ENCODE measurements around the gene CPLX4.

CPLX4 gene

GRCh38 chr18:59270689-59271257, 47.7 kb downstream of the CPLX4 start:
- Histone ChIP-seq H3K79me2 (ENCODE audit: control insufficient read depth, low read length) (no peaks in the 10 kb centered on the region), H3K9me2 (replicated peaks; ENCODE audit: control insufficient read depth, low read length) (no peaks in the 10 kb centered on the region), H3K36me3 (ENCODE audit: control insufficient read depth, low read length) (no peaks in the 10 kb centered on the region), H3K4me1 (ENCODE audit: control insufficient read depth, low read length) (no peaks in the 10 kb centered on the region), H3K9me3 (ENCODE audit: control insufficient read depth, insufficient read depth, low read length) (no peaks in the 10 kb centered on the region), H3K4me2 (ENCODE audit: low read length) (no peak overlapping the region), H4K20me1 (ENCODE audit: control insufficient read depth, insufficient read depth, low read depth, low read length) (no peaks in the 10 kb centered on the region), H3K27ac (ENCODE audit: low read depth, low read length) (no peak overlapping the region), H3F3A (ENCODE audit: control insufficient read depth, insufficient read depth) (no peaks in the 10 kb centered on the region), H3K4me3 (ENCODE audit: low read length) (no peak overlapping the region), H3K27me3 (ENCODE audit: control insufficient read depth, low read length) (peaks cover 37% of the 10 kb centered on the region)
- TF ChIP-seq CTCF (IDR thresholded peaks at IDR 0.05; ENCODE audit: low read depth, low read length, poor library complexity, severe bottlenecking) (no peak), EZH2phosphoT487 (IDR thresholded peaks at IDR 0.05; ENCODE audit: borderline replicate concordance, low read length) (no peak)

GRCh38 chr18:59269563-59270119, 48.8 kb downstream of the CPLX4 start:
- H3K79me2 ChIP-seq (ENCODE audit: control insufficient read depth, low read length) = no peaks in the 10 kb centered on the region
- H3K36me3 ChIP-seq (ENCODE audit: control insufficient read depth, low read length) = no peaks in the 10 kb centered on the region
- no peaks in the 10 kb centered on the region for H4K20me1 ChIP-seq (ENCODE audit: control insufficient read depth, insufficient read depth, low read depth, low read length)
- no peak overlapping the region for H3K4me2 ChIP-seq (ENCODE audit: low read length)
- no peaks in the 10 kb centered on the region for H3K4me1 ChIP-seq (ENCODE audit: control insufficient read depth, low read length)
- TF ChIP-seq EZH2phosphoT487 (IDR thresholded peaks at IDR 0.05; ENCODE audit: borderline replicate concordance, low read length) (no peak), CTCF (IDR thresholded peaks at IDR 0.05; ENCODE audit: low read depth, low read length, poor library complexity, severe bottlenecking) (no peak)
- no peaks in the 10 kb centered on the region for H3K9me2 ChIP-seq (replicated peaks; ENCODE audit: control insufficient read depth, low read length)
- H3K4me3 ChIP-seq (ENCODE audit: low read length) = no peak overlapping the region
- H3K9me3 ChIP-seq (ENCODE audit: control insufficient read depth, insufficient read depth, low read length) = no peaks in the 10 kb centered on the region
- no peaks in the 10 kb centered on the region for H3F3A ChIP-seq (ENCODE audit: control insufficient read depth, insufficient read depth)
- H3K27ac ChIP-seq (ENCODE audit: low read depth, low read length) = no peak overlapping the region
- H3K27me3 ChIP-seq (ENCODE audit: control insufficient read depth, low read length) = peaks cover 34% of the 10 kb centered on the region

- Histone ChIP-seq H4K20me1 (ENCODE audit: control insufficient read depth, insufficient read depth, low read depth, low read length) (no peaks in the 10 kb centered on the region), H3K4me1 (ENCODE audit: control insufficient read depth, low read length) (no peaks in the 10 kb centered on the region), H3K36me3 (ENCODE audit: control insufficient read depth, low read length) (no peaks in the 10 kb centered on the region), H3K27me3 (ENCODE audit: control insufficient read depth, low read length) (peaks cover 34% of the 10 kb centered on the region), H3K27ac (ENCODE audit: low read depth, low read length) (no peak overlapping the region), H3K9me3 (ENCODE audit: control insufficient read depth, insufficient read depth, low read length) (no peaks in the 10 kb centered on the region), H3K79me2 (ENCODE audit: control insufficient read depth, low read length) (no peaks in the 10 kb centered on the region), H3K4me3 (ENCODE audit: low read length) (no peak overlapping the region), H3F3A (ENCODE audit: control insufficient read depth, insufficient read depth) (no peaks in the 10 kb centered on the region), H3K9me2 (replicated peaks; ENCODE audit: control insufficient read depth, low read length) (no peaks in the 10 kb centered on the region), H3K4me2 (ENCODE audit: low read length) (no peak overlapping the region)
- TF ChIP-seq CTCF (IDR thresholded peaks at IDR 0.05; ENCODE audit: low read depth, low read length, poor library complexity, severe bottlenecking) = no peak
- no peak for TF ChIP-seq EZH2phosphoT487 (IDR thresholded peaks at IDR 0.05; ENCODE audit: borderline replicate concordance, low read length)
These were observed 49.5 kb downstream of the CPLX4 start for GRCh38 chr18:59268721-59269562.
